Sigmoid colon (tissue), 7 donors: ENCODE measurements around the gene ARHGEF6. TPM values are rescaled to one million over a fixed set of nuclear protein-coding genes. Genes with fewer than 3 reads are reported as not detected.

ENCODE experiments used
- DNase-seq: peaks from one replicate; pipeline ENCODE4 v3.0.0-alpha.2; 2019
- H3K27ac ChIP-seq, 4 donors: fragments of 200-600 bp; sonication (generic); one replicate each; pipeline ENCODE4 v1.5.1; 2016 to 2019; ENCODE audit warnings: mild to moderate bottlenecking in 1 of 4
- H3K27me3 ChIP-seq, 3 donors: fragments of 200-600 bp; sonication (generic); one replicate each; pipeline ENCODE4 v1.5.1; 2019; ENCODE audit warnings: mild to moderate bottlenecking in 1 of 3
- H3K36me3 ChIP-seq, 4 donors: fragments of 200-600 bp; sonication (generic); one replicate each; pipeline ENCODE4 v1.5.1; 2016 to 2019
- H3K4me1 ChIP-seq, 4 donors: fragments of 200-600 bp; sonication (generic); one replicate each; pipeline ENCODE4 v1.5.1; 2017 to 2019
- H3K4me3 ChIP-seq, 4 donors: fragments of 200-600 bp; sonication (generic); one replicate each; pipeline ENCODE4 v1.5.1; 2017 to 2019; ENCODE audit warnings: mild to moderate bottlenecking in 2 of 4, moderate library complexity in 1 of 4
- H3K9me3 ChIP-seq, 4 donors: fragments of 200-600 bp in 3 of 4; sonication (generic) in 3 of 4; one replicate each; pipeline versions ENCODE4 v1.5.1 to v1.6.1; 2013 to 2019
- EP300 ChIP-seq, 4 donors: sonication (generic); formaldehyde crosslinking; IDR thresholded peaks; one replicate each; pipeline ENCODE4 v1.6.1; 2017; ENCODE audit warnings: antibody characterized with exemption in 4 of 4
- POLR2A ChIP-seq, 2 donors: fragments of 450-650 bp; IDR thresholded peaks; one replicate each; pipeline ENCODE4 v1.6.1; 2016; ENCODE audit warnings: antibody characterized with exemption in 2 of 2, mild to moderate bottlenecking in 2 of 2, moderate library complexity in 2 of 2
- POLR2AphosphoS5 ChIP-seq, 4 donors: sonication (generic); formaldehyde crosslinking; IDR thresholded peaks; one replicate each; pipeline ENCODE4 v1.6.1; 2017; ENCODE audit warnings: antibody characterized with exemption in 4 of 4
- WGBS, 2 donors: extraction: QIAGEN DNeasy Blood & Tissue Kit; methylation state at CpG; one replicate each; pipeline ENCODE4 v1.1.7; 2013; 5-methylcytosine and 5-hydroxymethylcytosine counted together
- intact Hi-C: fragments of 100-400 bp; cut with DNase I; formaldehyde crosslinking; loops from one replicate; pipeline ENCODE4 v1.15.1; 2023
- polyA plus RNA-seq, 3 donors: library from polyadenylated mRNA; stranded (reverse); fragments of 200-250 nt; gene quantifications; one replicate each; pipeline ENCODE4 v1.2.3, GENCODE V29; 2013
- small RNA-seq, 3 donors: library from RNA; depleted of rRNA; stranded (forward); fragments of <200 nt; gene quantifications; one replicate each; pipeline ENCODE3, GENCODE V24; 2016
- total RNA-seq, 4 donors: library from RNA; depleted of rRNA; stranded (reverse); fragments of >200 nt; gene quantifications; one replicate each; pipeline ENCODE4 v1.1.0, GENCODE V29; 2016
- TF ChIP-seq, protein P1 (sequence below), 4 experiments: fragments of 450-650 bp in 3 of 4; fragments of 200-600 bp in 1 of 4; IDR thresholded peaks; one replicate each; pipeline ENCODE4 v1.5.1; 2016 to 2019; ENCODE audit warnings: antibody characterized with exemption in 4 of 4, mild to moderate bottlenecking in 3 of 4, moderate library complexity in 2 of 4
- donor health status: healthy with polysubstance abuse.
- donor health status: Bipolar disorder and iron deficiency.
- donor health status: healthy.

ARHGEF6 gene
- total and polyA plus RNA-seq, 7 donors: 2.1 to 26.3 (median 16.1) TPM

GRCh38 chrX:136616987-136617685 lies 163.6 kb downstream of the ARHGEF6 start:
- no peaks in the 10 kb centered on the region for H3K27me3 ChIP-seq
- intact Hi-C loops: no loop called here
- DNase-seq: no peak
- H3K36me3 ChIP-seq: no peaks in the 10 kb centered on the region
- no peak overlapping the region for H3K4me3 ChIP-seq
- H3K4me1 ChIP-seq: no peaks in the 10 kb centered on the region
- no peaks in the 10 kb centered on the region for H3K9me3 ChIP-seq
- WGBS, 2 donors: 72 to 84% methylated on average over 6 of the region's 6 CpGs
- H3K27ac ChIP-seq: no peak overlapping the region
- TF ChIP-seq POLR2A (IDR thresholded peaks at IDR 0.05) (no peak), EP300 (IDR thresholded peaks at IDR 0.05) (no peak), POLR2AphosphoS5 (IDR thresholded peaks at IDR 0.05) (no peak)
- TF ChIP-seq, protein P1, sequence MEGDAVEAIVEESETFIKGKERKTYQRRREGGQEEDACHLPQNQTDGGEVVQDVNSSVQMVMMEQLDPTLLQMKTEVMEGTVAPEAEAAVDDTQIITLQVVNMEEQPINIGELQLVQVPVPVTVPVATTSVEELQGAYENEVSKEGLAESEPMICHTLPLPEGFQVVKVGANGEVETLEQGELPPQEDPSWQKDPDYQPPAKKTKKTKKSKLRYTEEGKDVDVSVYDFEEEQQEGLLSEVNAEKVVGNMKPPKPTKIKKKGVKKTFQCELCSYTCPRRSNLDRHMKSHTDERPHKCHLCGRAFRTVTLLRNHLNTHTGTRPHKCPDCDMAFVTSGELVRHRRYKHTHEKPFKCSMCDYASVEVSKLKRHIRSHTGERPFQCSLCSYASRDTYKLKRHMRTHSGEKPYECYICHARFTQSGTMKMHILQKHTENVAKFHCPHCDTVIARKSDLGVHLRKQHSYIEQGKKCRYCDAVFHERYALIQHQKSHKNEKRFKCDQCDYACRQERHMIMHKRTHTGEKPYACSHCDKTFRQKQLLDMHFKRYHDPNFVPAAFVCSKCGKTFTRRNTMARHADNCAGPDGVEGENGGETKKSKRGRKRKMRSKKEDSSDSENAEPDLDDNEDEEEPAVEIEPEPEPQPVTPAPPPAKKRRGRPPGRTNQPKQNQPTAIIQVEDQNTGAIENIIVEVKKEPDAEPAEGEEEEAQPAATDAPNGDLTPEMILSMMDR (IDR thresholded peaks at IDR 0.05): no peak

Small RNA genes lying within 50 kb of the gene (small RNA-seq; reads per million reads assigned to genes)
- gene RF00019 (0 reads per million in 3 donors), gene RNU6-972P (0 reads per million in 3 donors)

Other genes starting within 250 kb of the ARHGEF6 start
- gene VGLL1, start 248.7 kb downstream of the ARHGEF6 start, total RNA-seq: not detected
- not detected for gene VGLL1, start 248.7 kb downstream of the ARHGEF6 start, polyA plus RNA-seq
- gene CD40LG, start 132.8 kb downstream of the ARHGEF6 start, total RNA-seq: under 1 TPM in 3 of 4 donors, not detected in 1; 0.27 to 0.36 (median 0.33) TPM
- 1 to 10 TPM in 1 of 3 donors, not detected in 2; 2.6 TPM for gene CD40LG, start 132.8 kb downstream of the ARHGEF6 start, polyA plus RNA-seq
- gene RBMX, start 99.8 kb upstream of the ARHGEF6 start, total RNA-seq: 100 to 1,000 TPM; 173 to 334 (median 243) TPM
- gene RBMX, start 99.8 kb upstream of the ARHGEF6 start, polyA plus RNA-seq: 100 to 1,000 TPM in 1 of 3 donors, 10 to 100 TPM in 2; 58.7 to 115 (median 88.9) TPM